KMS-11 (cell line): ENCODE results near the gene CHML.

Experiments
- H2AFZ ChIP-seq: fragments of 200-600 bp; sonication (generic); 2 replicates; pipeline ENCODE4 v1.6.1; 2016; ENCODE audit warnings: antibody characterized with exemption, mixed run types, low read depth
- H3K27ac ChIP-seq: fragments of 200-600 bp; sonication (generic); 2 replicates; pipeline ENCODE4 v1.6.1; 2016; ENCODE audit warnings: mild to moderate bottlenecking, mixed run types
- H3K27me3 ChIP-seq: fragments of 200-600 bp; sonication (generic); 2 replicates; pipeline ENCODE4 v1.6.1; 2017; ENCODE audit warnings: mild to moderate bottlenecking, low read depth, mixed run types, moderate library complexity; ENCODE audit not compliant: insufficient read depth
- H3K36me3 ChIP-seq: fragments of 200-600 bp; sonication (generic); 2 replicates; pipeline ENCODE4 v1.6.1; 2017; ENCODE audit warnings: mild to moderate bottlenecking, mixed run types; ENCODE audit not compliant: insufficient read depth
- H3K4me1 ChIP-seq: fragments of 200-600 bp; sonication (generic); 2 replicates; pipeline ENCODE4 v1.6.1; 2016; ENCODE audit warnings: mild to moderate bottlenecking, low read depth, mixed run types; ENCODE audit not compliant: poor library complexity, severe bottlenecking
- H3K4me2 ChIP-seq: fragments of 200-600 bp; sonication (generic); 2 replicates; pipeline ENCODE4 v1.7.0; 2016; ENCODE audit warnings: mild to moderate bottlenecking, mixed run types
- H3K4me3 ChIP-seq: fragments of 200-600 bp; sonication (generic); IDR thresholded peaks from 2 replicates; pipeline ENCODE4 v1.6.1; 2017; ENCODE audit warnings: low read depth, low read length, mixed read lengths; ENCODE audit not compliant: insufficient read depth
- H3K79me2 ChIP-seq: fragments of 200-600 bp; sonication (generic); 2 replicates; pipeline ENCODE4 v1.6.1; 2016; ENCODE audit warnings: low read depth, mixed run types; ENCODE audit not compliant: insufficient read depth
- H3K9ac ChIP-seq: fragments of 200-600 bp; sonication (generic); 2 replicates; pipeline ENCODE4 v1.6.1; 2016; ENCODE audit warnings: mild to moderate bottlenecking, mixed run types
- H4K20me1 ChIP-seq: fragments of 200-600 bp; sonication (generic); 2 replicates; pipeline ENCODE4 v1.6.1; 2016; ENCODE audit warnings: mild to moderate bottlenecking, mixed run types; ENCODE audit not compliant: insufficient read depth
- TF ChIP-seq, protein P1 (sequence below): fragments of 200-600 bp; sonication (generic); conservative IDR thresholded peaks from 2 replicates; pipeline ENCODE4 v1.6.1; 2017; ENCODE audit warnings: low read depth, mild to moderate bottlenecking, antibody characterized with exemption, low read length, moderate library complexity, mixed read lengths

The CHML gene

DNA sequence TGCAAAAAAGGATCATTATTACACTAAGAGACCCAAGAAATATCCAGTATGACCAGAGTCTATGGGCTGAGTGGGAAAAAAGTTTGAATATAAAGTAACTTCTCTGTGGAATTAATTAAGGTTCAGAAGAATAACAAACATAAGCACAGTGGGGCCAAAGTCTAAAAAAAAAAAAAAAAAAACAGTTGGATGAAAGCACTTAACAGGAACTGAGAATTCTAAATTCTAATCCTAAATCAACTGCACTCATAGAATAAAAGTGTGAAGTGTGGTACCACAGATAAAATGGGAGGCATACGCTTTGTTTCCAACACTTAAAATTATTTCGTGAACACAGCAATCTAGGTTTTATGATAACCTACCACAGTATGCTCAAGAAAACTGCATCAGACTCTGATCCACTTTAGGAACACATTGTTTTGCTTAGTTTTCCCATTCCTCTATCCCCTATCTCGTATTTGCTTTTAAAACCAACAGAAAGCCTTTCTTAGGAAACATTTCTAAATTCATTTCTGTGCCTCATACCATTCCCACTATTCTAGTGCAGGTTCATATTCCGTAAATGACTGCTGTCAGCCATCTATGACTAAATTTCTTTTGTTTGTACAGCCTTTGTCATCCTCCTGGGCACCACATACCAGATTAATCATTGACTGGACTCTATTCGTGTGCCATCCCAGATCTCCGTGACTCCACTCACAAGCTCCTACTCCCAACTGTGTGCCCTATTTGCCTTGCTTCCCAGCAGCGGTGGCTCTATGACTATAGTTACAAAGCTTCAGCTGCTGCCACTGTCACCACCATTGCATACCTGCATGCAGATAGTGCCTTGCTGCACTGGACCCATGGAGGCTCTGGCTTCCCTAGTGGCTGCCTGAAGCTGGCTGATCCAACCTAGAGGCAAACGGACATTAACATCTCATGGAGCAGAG lies 24.9 kb downstream of the CHML start:
- H3K4me1 ChIP-seq: peaks cover 37% of the 10 kb centered on the region
- no peak overlapping the region for H2AFZ ChIP-seq
- H3K79me2 ChIP-seq: no peaks in the 10 kb centered on the region
- H3K36me3 ChIP-seq: no peaks in the 10 kb centered on the region
- H3K9ac ChIP-seq: no peak overlapping the region
- no peaks in the 10 kb centered on the region for H3K27me3 ChIP-seq
- H3K27ac ChIP-seq: no peak overlapping the region
- TF ChIP-seq, protein P1, sequence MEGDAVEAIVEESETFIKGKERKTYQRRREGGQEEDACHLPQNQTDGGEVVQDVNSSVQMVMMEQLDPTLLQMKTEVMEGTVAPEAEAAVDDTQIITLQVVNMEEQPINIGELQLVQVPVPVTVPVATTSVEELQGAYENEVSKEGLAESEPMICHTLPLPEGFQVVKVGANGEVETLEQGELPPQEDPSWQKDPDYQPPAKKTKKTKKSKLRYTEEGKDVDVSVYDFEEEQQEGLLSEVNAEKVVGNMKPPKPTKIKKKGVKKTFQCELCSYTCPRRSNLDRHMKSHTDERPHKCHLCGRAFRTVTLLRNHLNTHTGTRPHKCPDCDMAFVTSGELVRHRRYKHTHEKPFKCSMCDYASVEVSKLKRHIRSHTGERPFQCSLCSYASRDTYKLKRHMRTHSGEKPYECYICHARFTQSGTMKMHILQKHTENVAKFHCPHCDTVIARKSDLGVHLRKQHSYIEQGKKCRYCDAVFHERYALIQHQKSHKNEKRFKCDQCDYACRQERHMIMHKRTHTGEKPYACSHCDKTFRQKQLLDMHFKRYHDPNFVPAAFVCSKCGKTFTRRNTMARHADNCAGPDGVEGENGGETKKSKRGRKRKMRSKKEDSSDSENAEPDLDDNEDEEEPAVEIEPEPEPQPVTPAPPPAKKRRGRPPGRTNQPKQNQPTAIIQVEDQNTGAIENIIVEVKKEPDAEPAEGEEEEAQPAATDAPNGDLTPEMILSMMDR: no peak
- no peak overlapping the region for H3K4me2 ChIP-seq
- H4K20me1 ChIP-seq: no peaks in the 10 kb centered on the region
- H3K4me3 ChIP-seq: no peak overlapping the region

DNA sequence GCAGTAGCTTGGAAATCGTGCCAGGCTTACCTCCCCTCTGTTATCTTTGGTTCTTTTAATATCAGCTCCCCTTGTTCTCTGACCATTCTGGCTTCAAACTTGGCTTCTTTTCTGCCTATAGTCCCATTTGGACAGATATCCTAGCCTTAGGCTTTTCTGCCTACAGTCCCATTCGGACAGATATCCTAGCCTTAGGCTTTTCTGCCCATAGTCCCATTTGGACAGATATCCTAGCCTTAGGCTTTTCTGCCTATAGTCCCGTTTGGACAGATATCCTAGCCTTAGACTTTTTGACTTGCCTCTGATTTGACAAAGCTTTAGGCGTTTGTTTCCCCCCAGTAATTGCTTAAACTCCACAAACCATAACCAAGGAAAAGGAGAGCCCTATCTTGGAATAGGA lies 25.6 kb downstream of the CHML start:
- Histone ChIP-seq H3K27ac (peak overlapping the region; percentile 31), H2AFZ (no peak overlapping the region)

DNA sequence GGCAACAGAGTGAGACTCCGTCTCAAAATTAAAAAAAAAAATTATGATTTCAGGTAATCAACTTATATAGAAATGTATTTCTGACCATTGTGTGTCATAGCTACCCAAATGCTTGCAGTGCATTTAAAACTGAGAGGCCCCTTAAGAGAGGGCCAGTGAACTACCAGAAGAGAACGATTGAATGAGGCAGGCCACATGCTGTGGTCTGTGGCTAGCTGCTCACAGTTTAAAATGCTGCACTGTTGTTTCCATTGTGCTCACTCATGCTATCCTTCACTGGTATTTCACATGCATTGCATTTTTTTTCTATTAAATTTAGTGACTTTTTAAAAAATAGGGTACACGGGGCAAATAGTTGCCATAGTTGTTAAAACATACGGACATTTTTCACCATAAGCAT lies 26.0 kb downstream of the CHML start:
- Histone ChIP-seq H3K4me2 (0 out of 2 replicates have a peak overlapping the region, but pooled peaks have one; percentile 15), H2AFZ (no peak overlapping the region), H4K20me1 (no peaks in the 10 kb centered on the region), H3K4me1 (peaks cover 37% of the 10 kb centered on the region), H3K9ac (no peak overlapping the region), H3K79me2 (no peaks in the 10 kb centered on the region), H3K27ac (peak overlapping the region; percentile 31), H3K4me3 (no peak overlapping the region), H3K27me3 (no peaks in the 10 kb centered on the region), H3K36me3 (no peaks in the 10 kb centered on the region)
- TF ChIP-seq, protein P1: no peak

More for the DNA sequence above, 25.6 kb downstream of the CHML start:
- Histone ChIP-seq H3K27me3 (no peaks in the 10 kb centered on the region), H3K4me3 (no peak overlapping the region), H4K20me1 (no peaks in the 10 kb centered on the region), H3K4me1 (peaks cover 37% of the 10 kb centered on the region), H3K9ac (no peak overlapping the region), H3K79me2 (no peaks in the 10 kb centered on the region), H3K4me2 (0 out of 2 replicates have a peak overlapping the region, but pooled peaks have one; percentile 15), H3K36me3 (no peaks in the 10 kb centered on the region)
- TF ChIP-seq, protein P1: no peak

DNA sequence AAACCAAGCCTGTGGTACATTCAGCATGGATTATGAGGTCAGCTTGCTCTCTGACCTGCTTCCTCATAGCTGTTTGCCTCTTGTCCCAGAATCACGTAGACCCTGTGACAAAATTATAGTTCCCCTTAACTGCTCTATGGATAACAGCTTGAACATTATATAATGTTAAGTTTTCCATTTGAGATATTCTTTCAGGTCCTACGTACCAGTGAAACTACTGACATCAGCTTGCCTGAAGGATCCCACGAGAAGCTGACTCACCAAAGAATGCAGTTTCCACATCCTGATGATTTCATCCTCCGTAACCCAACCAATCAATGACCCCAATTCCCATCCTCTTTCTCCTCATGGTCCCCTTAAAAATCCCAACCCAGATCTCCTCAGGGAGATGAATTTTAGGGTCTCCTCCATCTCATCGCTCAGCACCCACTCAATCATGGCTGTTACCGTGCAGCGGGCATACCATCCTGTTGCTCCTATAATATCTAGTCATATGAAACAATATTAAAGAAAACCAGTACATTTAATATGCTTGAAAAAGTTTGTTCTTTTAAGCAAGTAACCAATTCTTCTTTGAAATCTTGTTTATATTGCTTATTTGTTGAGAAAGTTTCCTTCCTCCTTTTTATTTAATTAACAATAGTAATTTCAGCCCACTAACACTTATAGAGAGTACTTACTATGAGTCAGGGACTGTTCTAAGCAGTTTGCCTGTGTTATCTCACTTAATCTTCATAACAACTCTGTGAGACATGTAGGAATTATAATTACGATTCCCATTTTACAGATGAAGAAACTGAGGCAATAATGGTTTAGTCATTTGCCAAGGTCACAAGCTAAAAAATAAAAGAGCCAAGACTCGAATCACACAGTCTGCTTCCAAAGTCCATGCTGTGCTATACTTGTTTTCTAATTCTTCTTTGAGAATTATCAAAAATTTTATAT lies 27.4 kb downstream of the CHML start:
- Histone ChIP-seq H3K79me2 (no peaks in the 10 kb centered on the region), H2AFZ (no peak overlapping the region), H3K4me2 (no peak overlapping the region), H3K4me3 (no peak overlapping the region), H3K36me3 (no peaks in the 10 kb centered on the region), H3K27me3 (no peaks in the 10 kb centered on the region), H3K9ac (no peak overlapping the region), H4K20me1 (no peaks in the 10 kb centered on the region), H3K4me1 (peaks cover 37% of the 10 kb centered on the region), H3K27ac (no peak overlapping the region)
- TF ChIP-seq, protein P1: no peak
